ENCODE results near the gene ZFPM1. TPM values are rescaled to one million over a fixed set of nuclear protein-coding genes. Genes with fewer than 3 reads are reported as not detected.

The ZFPM1 gene
- 10 to 100 TPM; 15.0 to 18.0 TPM for total RNA-seq

DNA sequence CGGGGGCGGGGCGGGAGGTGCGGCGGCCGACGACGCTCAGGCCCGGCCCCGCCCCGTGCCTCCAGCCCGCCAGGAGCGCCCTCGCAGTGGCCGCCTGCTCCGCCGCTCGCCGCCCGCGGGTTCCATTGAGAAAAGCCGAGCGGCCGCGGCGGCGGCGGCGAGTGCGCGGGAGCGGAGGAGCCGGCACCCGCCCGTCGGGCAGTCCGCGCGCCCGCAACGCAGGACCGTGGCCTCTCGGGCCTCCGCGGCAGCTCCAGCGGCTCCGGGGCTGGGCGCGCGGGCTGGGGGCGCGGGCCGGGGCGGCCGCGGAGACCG is at the start of gene ZFPM1:
ZFPM1 (plus strand) TSS at position 64 of the 315 bp plus-strand sequence. CDS start 359 bp downstream, outside the sequence.
- Mint-ChIP-seq H3K27me3 (no peaks in the 10 kb centered on the region), H3K9me3 (no peaks in the 10 kb centered on the region), H3K4me3 (peak within 1 kb of the TSS; percentile 90), H3K4me1 (ENCODE audit: low read depth) (peaks cover 29% of the 10 kb centered on the region), H3K36me3 (ENCODE audit: low read depth) (peaks cover 3% of the 10 kb centered on the region), H3K27ac (peak within 1 kb of the TSS; percentile 90)
- DNase-seq (no peak), ATAC-seq (no peak)
- TF ChIP-seq, protein P1, sequence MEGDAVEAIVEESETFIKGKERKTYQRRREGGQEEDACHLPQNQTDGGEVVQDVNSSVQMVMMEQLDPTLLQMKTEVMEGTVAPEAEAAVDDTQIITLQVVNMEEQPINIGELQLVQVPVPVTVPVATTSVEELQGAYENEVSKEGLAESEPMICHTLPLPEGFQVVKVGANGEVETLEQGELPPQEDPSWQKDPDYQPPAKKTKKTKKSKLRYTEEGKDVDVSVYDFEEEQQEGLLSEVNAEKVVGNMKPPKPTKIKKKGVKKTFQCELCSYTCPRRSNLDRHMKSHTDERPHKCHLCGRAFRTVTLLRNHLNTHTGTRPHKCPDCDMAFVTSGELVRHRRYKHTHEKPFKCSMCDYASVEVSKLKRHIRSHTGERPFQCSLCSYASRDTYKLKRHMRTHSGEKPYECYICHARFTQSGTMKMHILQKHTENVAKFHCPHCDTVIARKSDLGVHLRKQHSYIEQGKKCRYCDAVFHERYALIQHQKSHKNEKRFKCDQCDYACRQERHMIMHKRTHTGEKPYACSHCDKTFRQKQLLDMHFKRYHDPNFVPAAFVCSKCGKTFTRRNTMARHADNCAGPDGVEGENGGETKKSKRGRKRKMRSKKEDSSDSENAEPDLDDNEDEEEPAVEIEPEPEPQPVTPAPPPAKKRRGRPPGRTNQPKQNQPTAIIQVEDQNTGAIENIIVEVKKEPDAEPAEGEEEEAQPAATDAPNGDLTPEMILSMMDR (IDR thresholded peaks at IDR 0.05), result no peak
- CTCF ChIA-PET, result interaction anchor here (1.0 to 6.8 kb wide), 5 partner anchors 13 to 110 kb away, joined by 4 to 34 read pairs (median 9); no protein-coding TSS in a partner anchor
- POLR2A ChIA-PET, result interaction anchor here (1.0 to 1.3 kb wide), 3 partner anchors 107 to 497 kb away, joined by 3 to 4 read pairs (median 4); partner anchors contain the start of gene ZC3H18
- intact Hi-C loops (cut with micrococcal nuclease), result loop anchor here (5.0 kb wide), 1 partner anchor 74 kb away; no protein-coding TSS in a partner anchor

DNA sequence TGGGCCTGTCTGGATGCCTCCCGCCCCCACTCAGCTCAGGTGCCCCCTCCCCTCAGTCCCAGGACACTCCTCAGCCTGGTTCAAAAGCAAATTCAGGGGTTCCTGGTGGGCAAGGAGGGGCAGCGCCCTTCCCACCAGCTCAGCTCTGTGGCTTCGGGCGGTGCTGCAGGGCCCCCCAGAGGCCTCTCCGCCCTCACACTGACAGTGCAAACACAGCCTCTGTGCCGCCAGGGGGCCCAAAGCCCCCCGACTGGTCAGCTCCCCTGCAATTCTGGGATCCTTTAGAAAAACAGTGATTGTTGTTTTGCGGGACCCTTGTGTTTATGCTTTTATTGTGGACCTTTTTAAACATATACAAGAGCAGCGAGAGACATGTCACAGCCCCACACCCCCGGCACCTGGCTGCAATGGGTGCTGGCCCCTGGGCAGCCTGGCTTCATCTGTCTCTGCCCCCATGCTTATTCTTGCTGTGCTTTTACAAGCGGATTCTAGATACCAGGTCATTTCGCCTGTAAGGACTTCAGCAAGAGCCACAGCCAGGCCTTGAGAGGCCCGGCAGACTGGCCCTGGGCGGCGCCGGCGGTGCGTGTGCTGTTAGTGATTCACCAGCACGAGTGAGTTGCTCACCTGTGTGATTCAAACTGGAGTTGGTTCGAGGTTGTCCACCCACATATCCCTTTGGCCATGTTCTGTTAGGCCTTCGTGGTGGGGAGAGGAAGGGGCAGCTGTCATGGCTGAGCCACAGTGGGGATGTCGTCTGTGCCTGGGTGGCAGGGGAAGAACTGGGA is 49.1 kb upstream of the ZFPM1 start:
- ChIA-PET POLR2A (no interaction called here), CTCF (no interaction called here)
- Mint-ChIP-seq H3K36me3 (ENCODE audit: low read depth) (no peaks in the 10 kb centered on the region), H3K27ac (no peak overlapping the region), H3K27me3 (no peaks in the 10 kb centered on the region), H3K4me1 (ENCODE audit: low read depth) (peaks cover 5% of the 10 kb centered on the region), H3K9me3 (no peaks in the 10 kb centered on the region), H3K4me3 (no peak overlapping the region)
- ATAC-seq (no peak), DNase-seq (no peak)
- TF ChIP-seq, protein P1 (IDR thresholded peaks at IDR 0.05), result no peak
- intact Hi-C loops (cut with micrococcal nuclease), result no loop called here

DNA sequence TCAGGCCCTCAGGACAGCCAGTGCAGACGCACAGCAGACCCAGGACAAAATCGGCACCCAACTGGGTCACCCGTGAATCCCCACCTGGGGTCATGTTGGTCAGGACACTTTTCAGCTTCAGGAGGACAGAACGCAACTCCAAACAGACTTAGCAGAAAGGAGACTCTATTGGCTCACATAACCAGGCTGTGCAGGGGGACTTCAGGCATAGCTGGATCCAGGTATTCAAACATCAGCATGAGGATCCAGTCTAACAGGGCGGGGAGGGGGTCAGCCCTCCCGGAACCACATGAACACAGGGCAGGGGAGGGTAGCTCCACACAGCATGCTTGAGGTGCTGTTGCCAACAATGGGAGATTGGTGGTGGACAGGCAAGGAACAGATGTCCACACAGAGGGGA is 48.3 kb upstream of the ZFPM1 start:
- H3K4me1 Mint-ChIP-seq (ENCODE audit: low read depth), result peaks cover 5% of the 10 kb centered on the region
- intact Hi-C loops (cut with micrococcal nuclease), result no loop called here
- no peak overlapping the region for H3K27ac Mint-ChIP-seq
- DNase-seq (no peak), ATAC-seq (no peak)
- H3K36me3 Mint-ChIP-seq (ENCODE audit: low read depth), result no peaks in the 10 kb centered on the region
- ChIA-PET CTCF (no interaction called here), POLR2A (no interaction called here)
- no peaks in the 10 kb centered on the region for H3K9me3 Mint-ChIP-seq
- no peak overlapping the region for H3K4me3 Mint-ChIP-seq
- TF ChIP-seq, protein P1 (IDR thresholded peaks at IDR 0.05), result no peak
- no peaks in the 10 kb centered on the region for H3K27me3 Mint-ChIP-seq

DNA sequence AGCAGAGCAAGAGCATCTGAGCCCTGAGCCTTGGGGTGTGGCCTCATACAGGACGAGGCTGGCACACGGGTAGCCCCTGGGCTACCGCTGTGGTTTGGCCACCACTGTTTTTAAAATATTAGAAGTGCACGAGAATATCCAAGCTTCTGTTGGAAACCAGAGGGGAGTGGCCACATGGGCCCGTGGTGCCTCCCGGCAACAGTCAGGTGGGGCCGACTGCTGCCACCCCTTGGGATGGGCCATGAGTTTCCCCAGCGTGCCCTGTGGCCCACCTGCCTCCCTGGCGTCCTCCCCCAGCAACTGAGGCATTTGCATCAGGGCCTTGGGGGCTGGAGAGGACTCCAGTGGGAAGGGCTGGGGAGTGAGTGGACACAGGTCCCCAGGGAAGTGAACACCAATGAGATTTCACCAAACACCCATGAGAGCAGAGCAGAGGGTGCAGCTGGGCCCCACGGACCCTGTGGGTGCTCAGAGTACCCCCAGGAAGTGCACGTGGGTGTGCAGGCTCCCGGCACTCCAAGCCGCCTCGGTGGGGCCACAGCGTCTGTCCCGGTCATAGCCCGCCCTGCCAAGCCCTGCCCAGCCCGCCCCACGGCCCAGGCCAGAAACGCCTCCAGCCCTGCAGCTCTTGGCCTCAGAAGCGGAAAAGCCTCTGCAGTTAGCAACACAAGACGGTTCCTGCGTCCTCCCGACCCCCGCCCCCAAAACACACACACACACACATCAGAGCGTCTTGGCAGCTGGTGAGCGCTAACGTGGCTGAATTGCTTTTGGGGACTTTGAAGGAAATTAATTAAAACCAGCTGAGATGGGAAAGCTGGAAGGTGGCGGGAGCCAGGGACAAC is 47.6 kb upstream of the ZFPM1 start:
- ATAC-seq, result no peak
- ChIA-PET CTCF (no interaction called here), POLR2A (no interaction called here)
- peaks cover 5% of the 10 kb centered on the region for H3K4me1 Mint-ChIP-seq (ENCODE audit: low read depth)
- no peaks in the 10 kb centered on the region for H3K27me3 Mint-ChIP-seq
- intact Hi-C loops (cut with micrococcal nuclease), result no loop called here
- no peaks in the 10 kb centered on the region for H3K36me3 Mint-ChIP-seq (ENCODE audit: low read depth)
- H3K27ac Mint-ChIP-seq, result no peak overlapping the region
- TF ChIP-seq, protein P1 (IDR thresholded peaks at IDR 0.05), result no peak
- no peaks in the 10 kb centered on the region for H3K9me3 Mint-ChIP-seq
- no peak overlapping the region for H3K4me3 Mint-ChIP-seq
- no peak for DNase-seq

Data from activated CD8-positive, alpha-beta T cell treated with anti-CD3 and anti-CD28 coated beads for 36 hours (primary cell).